CD4-positive, CD25-positive, alpha-beta regulatory T cell (primary cell): Measurements from ENCODE around the gene KDM4B. TPM values are rescaled to one million over a fixed set of nuclear protein-coding genes. Genes with fewer than 3 reads are reported as not detected.

Experiments
- ATAC-seq, 2 donors: fragments of 150-1000 bp; cut with Tn5 transposase; one replicate each; pipeline ENCODE4 v1.10.0; 2021; ENCODE audit warnings: low read depth in 2 of 2, moderate number of reproducible peaks in 2 of 2, moderate library complexity in 1 of 2
- DNase-seq, 3 donors: peaks; one replicate each; pipeline versions ENCODE4 v3.0.0 to v3.0.0-alpha.2; 2012 to 2022; ENCODE audit warnings: mixed read lengths in 1 of 3
- H3K27ac ChIP-seq: one replicate; pipeline ENCODE4 v1.7.0; 2013; ENCODE audit warnings: mild to moderate bottlenecking, low read length; ENCODE audit not compliant: insufficient read depth, poor library complexity, severe bottlenecking
- H3K27me3 ChIP-seq: one replicate; pipeline ENCODE4 v1.7.0; 2013; ENCODE audit warnings: low read length; ENCODE audit not compliant: control insufficient read depth, insufficient read depth
- H3K36me3 ChIP-seq: one replicate; pipeline ENCODE4 v1.7.0; 2013; ENCODE audit warnings: mild to moderate bottlenecking, low read length, moderate library complexity; ENCODE audit not compliant: control insufficient read depth, insufficient read depth
- H3K4me1 ChIP-seq: 2 replicates; pipeline ENCODE4 v1.7.0; 2013; ENCODE audit warnings: mild to moderate bottlenecking, low read length; ENCODE audit not compliant: insufficient read depth, control insufficient read depth, poor library complexity, severe bottlenecking
- H3K4me3 ChIP-seq: one replicate; pipeline ENCODE4 v1.7.0; 2013; ENCODE audit warnings: low read depth, mild to moderate bottlenecking, low read length, moderate library complexity
- H3K9me3 ChIP-seq, 2 experiments: 1 replicate in 1 of 2; 2 replicates in 1 of 2; pipeline ENCODE4 v1.7.0; 2013; ENCODE audit warnings: low read length in 2 of 2, mild to moderate bottlenecking in 1 of 2, moderate library complexity in 1 of 2; ENCODE audit not compliant: control insufficient read depth in 2 of 2
- H3K27ac Mint-ChIP-seq, 3 donors: one replicate each; pipeline ENCODE4 v1.8.0; 2020 to 2022; ENCODE audit warnings: mild to moderate bottlenecking in 3 of 3, mixed read lengths in 3 of 3, moderate library complexity in 2 of 3
- H3K27me3 Mint-ChIP-seq: one replicate; pipeline ENCODE4 v1.8.0; 2022; ENCODE audit warnings: mild to moderate bottlenecking, mixed read lengths
- H3K36me3 Mint-ChIP-seq: one replicate; pipeline ENCODE4 v1.8.0; 2020; ENCODE audit warnings: mixed read lengths
- H3K4me1 Mint-ChIP-seq, 4 donors: one replicate each; pipeline ENCODE4 v1.8.0; 2020 to 2022; ENCODE audit warnings: mixed read lengths in 4 of 4, mild to moderate bottlenecking in 1 of 4
- H3K4me3 Mint-ChIP-seq, 4 donors: one replicate each; pipeline ENCODE4 v1.8.0; 2020 to 2022; ENCODE audit warnings: mild to moderate bottlenecking in 4 of 4, mixed read lengths in 4 of 4, moderate library complexity in 3 of 4
- H3K9me3 Mint-ChIP-seq, 7 donors: one replicate each; pipeline ENCODE4 v1.8.0; 2020 to 2022; ENCODE audit warnings: mixed read lengths in 7 of 7, mild to moderate bottlenecking in 3 of 7, moderate library complexity in 2 of 7
- polyA plus RNA-seq, 4 donors: library from polyadenylated mRNA; unstranded; fragments of 300-500 nt; fragmentation: Illumina TruSeq; gene quantifications; one replicate each; pipeline ENCODE4 v1.2.3, GENCODE V29; 2021
- total RNA-seq: library from RNA; stranded (reverse); gene quantifications from one replicate; pipeline ENCODE4 v1.2.3, GENCODE V29; 2022

Gene KDM4B
- total and polyA plus RNA-seq, 5 donors from 2014 or later = 6.3 to 70.0 (median 8.6) TPM

DNA sequence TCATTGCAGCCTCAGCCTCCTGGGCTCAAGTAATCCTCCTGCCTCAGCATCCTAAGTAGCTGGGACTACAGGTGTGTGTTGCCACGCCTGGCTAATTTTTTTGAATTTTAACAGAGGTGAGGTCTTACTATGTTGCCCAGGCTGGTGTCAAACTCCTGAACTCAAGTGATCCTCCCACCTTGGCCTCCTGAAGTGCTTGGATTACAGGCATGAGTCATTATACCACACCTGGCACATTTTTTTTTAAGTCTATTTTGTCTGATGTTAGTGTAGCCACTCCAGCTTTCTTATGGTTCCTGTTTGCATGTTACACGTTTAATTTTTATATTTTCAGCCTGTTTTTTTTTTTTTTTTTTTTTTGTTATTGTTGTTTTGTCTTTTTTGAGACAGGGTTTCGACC lies 24.8 kb downstream of the KDM4B start:
- H3K27ac ChIP-seq = no peak overlapping the region
- no peaks in the 10 kb centered on the region for H3K27me3 ChIP-seq
- no peaks in the 10 kb centered on the region for H3K4me1 ChIP-seq
- H3K9me3 ChIP-seq = peaks cover 0 to 6% of the 10 kb centered on the region in 2 experiments
- no peaks in the 10 kb centered on the region for H3K27me3 Mint-ChIP-seq
- H3K4me3 Mint-ChIP-seq = no peak overlapping the region
- ATAC-seq (no peak), DNase-seq (no peak)
- H3K4me1 Mint-ChIP-seq = peaks cover 4 to 30% (median 17%) of the 10 kb centered on the region in 4 donors
- peaks cover 21% of the 10 kb centered on the region for H3K36me3 Mint-ChIP-seq
- H3K36me3 ChIP-seq = peaks cover 7% of the 10 kb centered on the region
- no peak overlapping the region for H3K4me3 ChIP-seq
- H3K27ac Mint-ChIP-seq = no peak overlapping the region
- peaks cover 0 to 10% (median 2%) of the 10 kb centered on the region in 7 donors for H3K9me3 Mint-ChIP-seq

DNA sequence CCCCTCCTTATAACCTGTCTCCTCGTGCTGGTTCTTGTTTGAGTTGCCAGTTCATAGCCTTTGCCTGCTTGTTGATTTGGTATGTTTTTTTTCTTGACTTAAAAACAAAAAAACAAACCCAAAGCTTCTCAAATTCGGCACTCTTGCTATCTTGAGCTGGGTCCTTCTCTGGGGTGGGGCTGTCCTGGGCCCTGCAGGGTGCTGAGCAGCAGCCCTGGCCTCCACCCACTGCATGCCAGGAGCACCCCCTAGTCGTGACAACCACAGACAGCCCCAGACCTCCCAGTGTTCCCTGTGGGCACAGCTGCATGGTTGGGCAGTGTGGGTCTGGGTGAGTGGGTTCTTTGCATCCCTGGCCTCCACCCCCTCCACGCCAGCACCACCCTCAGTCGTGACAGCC lies 27.8 kb downstream of the KDM4B start:
- H3K4me3 ChIP-seq = no peak overlapping the region
- Mint-ChIP-seq H3K36me3 (peaks cover 23% of the 10 kb centered on the region), H3K9me3 (peaks cover 0 to 7% (median 2%) of the 10 kb centered on the region in 7 donors), H3K4me1 (peaks cover 4 to 36% (median 18%) of the 10 kb centered on the region in 4 donors), H3K27ac (peak overlapping the region in 1 of 3 donors; percentile 32), H3K27me3 (no peaks in the 10 kb centered on the region), H3K4me3 (no peak overlapping the region)
- no peak for DNase-seq
- no peaks in the 10 kb centered on the region for H3K27me3 ChIP-seq
- peaks cover 7% of the 10 kb centered on the region for H3K36me3 ChIP-seq
- ATAC-seq = no peak
- no peaks in the 10 kb centered on the region for H3K4me1 ChIP-seq
- H3K27ac ChIP-seq = no peak overlapping the region
- H3K9me3 ChIP-seq = peaks cover 0 to 5% of the 10 kb centered on the region in 2 experiments

DNA sequence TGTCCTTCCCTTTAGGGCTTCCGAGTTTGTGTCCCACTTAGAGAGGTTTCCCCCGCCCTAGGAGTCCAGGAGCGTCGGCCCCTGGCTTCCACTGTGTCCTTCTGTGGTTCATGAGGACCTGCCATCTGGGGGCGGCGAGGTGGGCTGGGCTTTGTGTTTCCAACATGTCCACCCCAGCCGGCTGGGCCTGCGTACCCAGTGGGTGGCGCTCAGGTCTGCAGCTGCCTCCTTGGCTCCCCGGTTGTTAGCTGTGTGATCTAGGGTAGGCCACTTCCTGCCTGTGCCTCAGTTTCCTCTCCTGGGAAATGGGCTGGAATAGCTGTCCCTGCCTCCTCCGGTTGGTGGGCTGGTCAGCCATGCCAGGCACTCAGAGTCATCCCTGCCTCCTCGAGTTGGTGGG lies 28.4 kb downstream of the KDM4B start:
- no peak overlapping the region for H3K27ac Mint-ChIP-seq
- H3K27me3 ChIP-seq = no peaks in the 10 kb centered on the region
- ATAC-seq = no peak

DNA sequence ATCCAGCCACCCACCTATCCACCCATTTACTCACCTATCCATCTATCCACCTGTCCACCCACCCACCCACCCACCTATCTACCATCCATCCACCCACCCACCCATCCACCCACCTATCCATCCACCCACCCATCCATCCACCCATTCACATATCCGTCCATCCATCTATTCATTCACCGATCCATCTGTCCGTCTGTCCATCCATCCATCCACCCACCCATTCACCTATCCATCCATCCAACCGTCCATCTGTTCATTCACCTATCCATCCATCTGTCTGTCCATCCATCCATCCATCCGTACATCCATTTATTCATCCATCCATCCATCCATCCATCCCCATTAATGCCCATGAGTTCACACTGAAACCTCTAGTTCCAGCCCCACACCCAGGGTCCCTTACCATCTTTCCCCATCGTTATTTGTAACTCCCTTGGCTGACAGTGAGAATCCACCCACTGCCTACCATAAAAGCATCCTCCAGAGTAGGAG lies 31.3 kb downstream of the KDM4B start:
- Mint-ChIP-seq H3K27me3 (no peaks in the 10 kb centered on the region), H3K4me1 (peaks cover 0 to 32% (median 16%) of the 10 kb centered on the region in 4 donors), H3K36me3 (peaks cover 10% of the 10 kb centered on the region), H3K4me3 (peak overlapping the region in 1 of 4 donors; percentile 48), H3K9me3 (no peaks in the 10 kb centered on the region), H3K27ac (no peak overlapping the region)
- Histone ChIP-seq H3K4me3 (no peak overlapping the region), H3K27me3 (no peaks in the 10 kb centered on the region), H3K27ac (no peak overlapping the region), H3K36me3 (peaks cover 2% of the 10 kb centered on the region), H3K4me1 (no peaks in the 10 kb centered on the region), H3K9me3 (no peaks in the 10 kb centered on the region)
- ATAC-seq (no peak), DNase-seq (no peak)

More for the DNA sequence above, 28.4 kb downstream of the KDM4B start:
- peaks cover 17% of the 10 kb centered on the region for H3K36me3 Mint-ChIP-seq
- Histone ChIP-seq H3K4me1 (no peaks in the 10 kb centered on the region), H3K4me3 (no peak overlapping the region), H3K27ac (no peak overlapping the region), H3K9me3 (no peaks in the 10 kb centered on the region), H3K36me3 (peaks cover 2% of the 10 kb centered on the region)
- peaks cover 0 to 5% (median 2%) of the 10 kb centered on the region in 7 donors for H3K9me3 Mint-ChIP-seq
- H3K27me3 Mint-ChIP-seq = no peaks in the 10 kb centered on the region
- DNase-seq = no peak
- H3K4me3 Mint-ChIP-seq = no peak overlapping the region
- H3K4me1 Mint-ChIP-seq = peaks cover 4 to 36% (median 17%) of the 10 kb centered on the region in 4 donors

DNA sequence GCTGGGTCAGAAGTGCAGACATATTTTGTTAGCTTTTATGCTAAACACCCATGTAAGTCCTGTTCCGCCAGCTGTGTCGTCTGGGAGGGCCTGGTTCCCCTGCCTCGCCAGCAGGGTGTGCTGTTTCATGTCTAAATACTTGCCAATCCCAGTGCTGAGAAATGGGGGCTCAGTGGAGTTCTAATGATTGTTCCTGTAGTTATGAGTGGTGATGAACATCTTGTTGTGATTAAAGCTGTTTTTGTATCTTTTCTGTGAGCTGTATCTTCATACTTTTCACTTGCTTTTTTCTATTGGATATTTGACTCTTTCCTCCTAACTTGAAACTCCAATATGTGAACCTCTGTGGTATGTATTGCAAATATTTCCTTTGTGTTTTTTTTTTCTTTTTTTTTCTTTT lies 32.7 kb downstream of the KDM4B start:
- Histone ChIP-seq H3K4me3 (no peak overlapping the region), H3K27me3 (no peaks in the 10 kb centered on the region), H3K27ac (no peak overlapping the region), H3K36me3 (peaks cover 2% of the 10 kb centered on the region), H3K9me3 (no peaks in the 10 kb centered on the region), H3K4me1 (no peaks in the 10 kb centered on the region)
- Mint-ChIP-seq H3K4me3 (no peak overlapping the region), H3K4me1 (peaks cover 0 to 25% (median 14%) of the 10 kb centered on the region in 4 donors), H3K27ac (no peak overlapping the region), H3K9me3 (no peaks in the 10 kb centered on the region), H3K36me3 (peaks cover 10% of the 10 kb centered on the region), H3K27me3 (no peaks in the 10 kb centered on the region)
- ATAC-seq (no peak), DNase-seq (peak in 2 of 3 donors; percentile 12 to 44)

DNA sequence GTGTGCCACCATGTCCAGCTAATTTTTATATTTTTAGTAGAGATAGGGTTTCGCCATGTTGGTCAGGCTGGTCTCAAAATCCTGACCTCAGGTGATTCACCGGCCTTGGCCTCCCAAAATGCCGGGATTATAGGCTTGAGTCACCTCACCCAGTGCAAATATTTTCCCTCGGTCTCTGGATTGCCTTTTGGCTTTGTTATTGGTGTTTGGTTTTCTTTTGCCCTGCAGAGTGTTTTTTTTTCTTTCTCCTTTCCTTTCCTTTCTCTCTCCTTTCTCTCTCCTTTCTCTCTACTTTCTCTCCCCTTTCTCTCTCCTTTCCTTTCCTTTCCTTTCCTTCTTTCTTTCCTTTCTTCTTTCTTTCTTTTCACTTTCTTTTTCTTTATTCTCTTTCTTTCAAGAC lies 33.2 kb downstream of the KDM4B start:
- H3K9me3 Mint-ChIP-seq = peaks cover 0 to under 1% (median 0%) of the 10 kb centered on the region in 7 donors
- H3K27ac Mint-ChIP-seq = peak overlapping the region in 1 of 3 donors; percentile 71
- no peak for ATAC-seq
- no peak overlapping the region for H3K4me3 Mint-ChIP-seq
- Histone ChIP-seq H3K36me3 (no peaks in the 10 kb centered on the region), H3K4me1 (no peaks in the 10 kb centered on the region), H3K27ac (no peak overlapping the region), H3K27me3 (no peaks in the 10 kb centered on the region), H3K9me3 (no peaks in the 10 kb centered on the region), H3K4me3 (no peak overlapping the region)
- H3K36me3 Mint-ChIP-seq = peaks cover 11% of the 10 kb centered on the region
- peaks cover 0 to 27% (median 15%) of the 10 kb centered on the region in 4 donors for H3K4me1 Mint-ChIP-seq
- DNase-seq = no peak
- H3K27me3 Mint-ChIP-seq = no peaks in the 10 kb centered on the region

DNA sequence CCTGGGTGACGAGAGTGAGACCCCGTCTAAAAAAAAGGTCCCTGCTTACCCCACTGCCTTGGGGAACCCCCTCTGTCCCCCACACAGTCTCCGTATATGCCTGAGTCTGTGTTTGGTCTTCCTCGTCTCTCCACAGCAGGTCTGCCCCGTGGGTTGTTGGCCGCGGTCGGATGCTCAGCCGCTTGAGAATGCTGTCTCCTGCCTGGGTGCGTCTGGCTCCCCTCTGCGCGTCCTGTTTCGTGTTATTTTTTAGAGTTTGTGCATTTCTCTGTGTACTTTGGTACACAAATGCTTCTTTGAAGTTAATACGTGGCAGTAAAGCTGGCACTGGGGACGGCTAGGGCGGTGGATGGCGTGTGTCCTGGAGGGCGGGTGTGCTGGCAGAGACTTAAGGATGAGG lies 34.9 kb downstream of the KDM4B start:
- DNase-seq = no peak
- Mint-ChIP-seq H3K4me3 (no peak overlapping the region), H3K27ac (no peak overlapping the region), H3K36me3 (peaks cover 14% of the 10 kb centered on the region), H3K27me3 (no peaks in the 10 kb centered on the region), H3K9me3 (peaks cover 0 to 10% (median 2%) of the 10 kb centered on the region in 7 donors), H3K4me1 (peaks cover 0 to 30% (median 18%) of the 10 kb centered on the region in 4 donors)
- Histone ChIP-seq H3K27me3 (no peaks in the 10 kb centered on the region), H3K4me3 (no peak overlapping the region), H3K4me1 (no peaks in the 10 kb centered on the region), H3K36me3 (no peaks in the 10 kb centered on the region), H3K27ac (no peak overlapping the region), H3K9me3 (no peaks in the 10 kb centered on the region)
- no peak for ATAC-seq

DNA sequence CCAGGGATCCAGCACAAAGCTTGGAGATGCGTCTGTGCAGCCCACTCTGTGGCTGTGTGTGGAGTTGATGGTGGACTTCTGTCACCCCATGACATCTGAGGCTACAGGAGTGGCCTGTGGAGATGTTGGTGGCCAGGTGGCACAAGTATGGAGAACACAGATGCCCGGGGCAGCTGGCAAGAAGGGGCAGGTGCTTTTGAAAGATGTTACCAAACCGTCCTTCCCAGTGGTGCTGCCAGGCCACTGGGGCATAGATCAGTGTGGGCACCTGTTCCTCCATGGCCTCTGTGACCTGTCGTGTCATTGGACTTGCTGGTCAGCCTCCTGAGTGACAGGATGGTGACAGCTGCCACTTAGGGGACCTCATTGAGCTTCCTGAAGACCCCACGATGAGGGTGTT lies 36.2 kb downstream of the KDM4B start:
- Histone ChIP-seq H3K4me3 (no peak overlapping the region), H3K9me3 (no peaks in the 10 kb centered on the region), H3K27me3 (no peaks in the 10 kb centered on the region), H3K27ac (no peak overlapping the region), H3K36me3 (no peaks in the 10 kb centered on the region), H3K4me1 (no peaks in the 10 kb centered on the region)
- ATAC-seq (no peak), DNase-seq (no peak)
- H3K36me3 Mint-ChIP-seq = peaks cover 14% of the 10 kb centered on the region
- H3K27ac Mint-ChIP-seq = no peak overlapping the region
- peaks cover 0 to 32% (median 17%) of the 10 kb centered on the region in 4 donors for H3K4me1 Mint-ChIP-seq
- H3K27me3 Mint-ChIP-seq = no peaks in the 10 kb centered on the region
- H3K4me3 Mint-ChIP-seq = no peak overlapping the region
- peaks cover 0 to 10% (median 2%) of the 10 kb centered on the region in 7 donors for H3K9me3 Mint-ChIP-seq
